ENCODE results near the gene GIMAP5. TPM values are rescaled to one million over a fixed set of nuclear protein-coding genes. Genes with fewer than 3 reads are reported as not detected.
"Not testable (repeated sequence)": the region's sequence is repeated elsewhere in the genome, so short reads cannot be mapped to it uniquely, and the experiment has no call there.

GIMAP5 gene
- polyA plus RNA-seq, 4 donors, result 3.2 to 6.6 (median 5.0) TPM

GRCh38 chr7:150759479-150759878 lies 22.3 kb downstream of the GIMAP5 start:
- no peak for DNase-seq (ENCODE audit: low read depth in 4 of 4, low spot score in 2 of 4)

GRCh38 chr7:150766334-150766709 lies 29.1 kb downstream of the GIMAP5 start:
- DNase-seq (ENCODE audit: low read depth in 4 of 4, low spot score in 2 of 4), result no peak

- no peak for DNase-seq (ENCODE audit: low read depth in 4 of 4, low spot score in 2 of 4)
Observed at GRCh38 chr7:150769768-150770167, 32.5 kb downstream of the GIMAP5 start.

- DNase-seq (ENCODE audit: low read depth in 4 of 4, low spot score in 2 of 4), result not testable (repeated sequence)
Observed at GRCh38 chr7:150774131-150774530, 36.9 kb downstream of the GIMAP5 start.

GRCh38 chr7:150778014-150778737 lies 41.0 kb downstream of the GIMAP5 start:
- no peak for DNase-seq (ENCODE audit: low read depth in 4 of 4, low spot score in 2 of 4)

- DNase-seq (ENCODE audit: low read depth in 4 of 4, low spot score in 2 of 4), result peak in 3 of 4 donors; percentile 42 to 63 (median 61)
Observed at GRCh38 chr7:150778738-150779301, 41.6 kb downstream of the GIMAP5 start.

GRCh38 chr7:150780292-150780691 lies 43.1 kb downstream of the GIMAP5 start:
- DNase-seq (ENCODE audit: low read depth in 4 of 4, low spot score in 2 of 4), result no peak

DNA sequence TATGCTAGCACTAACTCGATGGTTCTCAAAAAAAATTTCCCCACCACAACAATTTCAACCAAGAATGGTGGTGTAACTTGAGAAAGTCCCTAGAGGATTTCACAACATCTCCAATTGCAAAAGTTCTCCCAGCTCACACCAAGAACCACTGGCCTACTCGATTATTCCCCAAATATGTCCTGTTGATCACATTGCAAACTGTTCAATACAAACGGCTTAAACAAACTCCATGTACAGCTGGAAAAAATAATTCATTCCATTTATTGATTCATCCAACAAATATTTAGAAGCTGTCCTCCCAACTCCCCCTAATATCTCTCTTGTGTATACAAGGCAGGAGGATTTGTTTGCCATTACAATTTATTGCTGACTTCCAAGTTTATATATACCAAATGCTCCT lies 43.9 kb downstream of the GIMAP5 start:
- DNase-seq (ENCODE audit: low read depth in 4 of 4, low spot score in 2 of 4), result no peak

GRCh38 chr7:150781961-150782360 lies 44.7 kb downstream of the GIMAP5 start:
- no peak for DNase-seq (ENCODE audit: low read depth in 4 of 4, low spot score in 2 of 4)

GRCh38 chr7:150784120-150784736 lies 47.0 kb downstream of the GIMAP5 start:
- no peak for DNase-seq (ENCODE audit: low read depth in 4 of 4, low spot score in 2 of 4)

DNA sequence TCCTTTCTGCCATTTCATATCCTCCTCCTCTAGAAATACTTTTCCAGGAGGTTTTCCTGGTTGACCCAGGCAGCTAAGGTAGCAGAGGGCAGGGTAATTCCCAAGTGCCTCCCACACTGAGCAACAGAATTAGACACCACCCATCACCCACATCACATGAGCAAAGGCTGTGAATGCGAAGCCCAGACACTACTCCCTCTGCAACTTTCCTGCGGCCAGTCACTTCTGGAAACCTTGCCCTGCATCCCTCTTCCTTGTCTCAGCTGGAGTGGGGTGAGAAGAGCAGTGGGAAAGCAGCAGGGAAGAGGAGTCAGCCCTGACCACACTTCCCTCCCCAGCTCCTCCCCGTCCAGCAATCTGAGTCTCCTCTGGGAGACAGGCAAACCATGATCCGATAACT lies 47.7 kb downstream of the GIMAP5 start:
- no peak for DNase-seq (ENCODE audit: low read depth in 4 of 4, low spot score in 2 of 4)

- DNase-seq (ENCODE audit: low read depth in 4 of 4, low spot score in 2 of 4), result no peak
Observed at GRCh38 chr7:150787321-150788281, 50.4 kb downstream of the GIMAP5 start.

DNA sequence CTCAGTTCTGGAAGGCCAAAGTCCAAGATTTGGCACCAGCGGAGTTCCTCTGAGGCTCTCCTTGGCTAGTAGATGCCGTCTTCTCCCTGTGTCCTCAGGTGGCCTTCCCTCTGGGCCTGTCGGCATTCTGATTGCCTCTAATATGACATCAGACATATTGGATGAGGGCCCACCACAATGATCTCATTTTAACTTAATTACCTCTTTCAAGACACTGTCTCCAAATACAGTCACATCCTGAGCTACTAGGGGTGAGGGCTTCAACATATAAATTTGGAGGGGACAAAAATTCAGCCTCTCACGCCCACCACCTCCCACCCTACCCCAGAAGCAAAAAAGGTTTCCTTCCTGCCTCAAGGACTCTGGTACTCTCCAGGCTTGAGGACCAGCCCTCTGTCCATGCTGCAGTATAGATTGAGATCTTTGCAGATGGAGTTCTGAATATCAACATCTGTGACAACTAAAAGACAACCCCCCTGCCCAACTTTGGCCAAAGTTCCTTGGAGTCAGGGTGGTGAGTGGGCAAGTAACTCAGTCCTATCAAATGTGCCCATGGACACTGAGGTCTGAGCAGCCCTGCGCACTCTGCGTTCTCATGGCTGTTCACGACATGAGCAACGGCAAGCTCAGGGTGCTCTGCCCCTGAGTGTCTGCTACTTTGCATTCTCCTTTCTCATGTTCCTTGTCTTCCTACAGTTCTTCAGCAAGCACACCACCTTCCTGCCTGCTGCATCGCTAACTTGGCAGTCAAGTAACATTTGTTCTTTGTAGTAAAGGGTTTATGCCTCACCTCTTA lies 51.5 kb downstream of the GIMAP5 start:
- no peak for DNase-seq (ENCODE audit: low read depth in 4 of 4, low spot score in 2 of 4)

DNA sequence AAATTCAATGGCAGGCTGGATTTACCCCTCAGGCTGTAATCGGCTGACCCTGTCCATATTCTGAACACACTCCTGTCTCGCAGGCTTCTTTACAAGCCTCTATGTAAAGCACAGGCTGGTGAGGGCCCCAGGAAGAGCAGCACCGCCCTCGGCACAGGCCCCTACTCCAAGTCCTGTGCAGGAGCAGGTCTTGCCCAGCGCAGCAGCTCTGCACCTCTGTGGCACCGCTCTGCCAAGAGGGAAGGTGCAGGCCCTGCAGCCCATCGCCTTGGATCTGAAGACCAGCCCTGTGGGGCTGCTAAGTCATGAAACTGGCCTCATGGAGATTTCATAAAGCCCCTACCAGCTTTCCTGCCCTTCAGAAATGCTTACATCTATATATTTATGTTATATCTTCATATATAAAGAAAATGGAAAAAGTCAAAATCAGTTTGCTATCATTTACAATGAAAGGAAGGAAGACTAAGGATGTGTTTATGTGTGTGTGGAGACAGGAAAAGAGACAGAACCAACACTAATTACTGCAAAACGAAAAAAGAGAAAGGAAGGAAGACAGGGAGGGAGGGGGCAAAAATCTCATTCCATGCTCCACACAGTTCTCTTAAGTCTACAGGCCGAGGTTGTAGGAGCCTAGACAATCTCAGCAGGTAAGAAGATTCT lies 53.3 kb downstream of the GIMAP5 start:
- no peak for DNase-seq (ENCODE audit: low read depth in 4 of 4, low spot score in 2 of 4)

DNA sequence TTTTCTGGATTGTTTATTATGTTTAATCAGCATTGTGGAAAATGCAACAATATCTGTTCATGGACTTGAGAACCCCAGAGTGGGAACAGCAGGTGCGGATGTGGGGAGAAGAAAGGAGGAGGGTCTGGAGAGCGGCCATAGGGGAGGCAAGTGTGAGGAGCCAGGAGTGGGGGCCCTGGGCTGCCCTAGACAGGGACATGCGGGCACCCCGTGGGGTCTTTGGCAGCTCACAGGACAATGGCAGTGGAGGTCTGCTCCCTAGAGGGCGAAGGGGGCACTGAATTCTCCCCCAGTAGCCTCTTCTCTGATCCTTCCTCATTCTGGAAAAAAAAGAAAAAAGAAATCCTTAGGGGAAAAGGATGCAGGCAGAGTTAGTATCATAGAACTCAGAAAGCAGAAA lies 54.1 kb downstream of the GIMAP5 start:
- no peak for DNase-seq (ENCODE audit: low read depth in 4 of 4, low spot score in 2 of 4)

DNA sequence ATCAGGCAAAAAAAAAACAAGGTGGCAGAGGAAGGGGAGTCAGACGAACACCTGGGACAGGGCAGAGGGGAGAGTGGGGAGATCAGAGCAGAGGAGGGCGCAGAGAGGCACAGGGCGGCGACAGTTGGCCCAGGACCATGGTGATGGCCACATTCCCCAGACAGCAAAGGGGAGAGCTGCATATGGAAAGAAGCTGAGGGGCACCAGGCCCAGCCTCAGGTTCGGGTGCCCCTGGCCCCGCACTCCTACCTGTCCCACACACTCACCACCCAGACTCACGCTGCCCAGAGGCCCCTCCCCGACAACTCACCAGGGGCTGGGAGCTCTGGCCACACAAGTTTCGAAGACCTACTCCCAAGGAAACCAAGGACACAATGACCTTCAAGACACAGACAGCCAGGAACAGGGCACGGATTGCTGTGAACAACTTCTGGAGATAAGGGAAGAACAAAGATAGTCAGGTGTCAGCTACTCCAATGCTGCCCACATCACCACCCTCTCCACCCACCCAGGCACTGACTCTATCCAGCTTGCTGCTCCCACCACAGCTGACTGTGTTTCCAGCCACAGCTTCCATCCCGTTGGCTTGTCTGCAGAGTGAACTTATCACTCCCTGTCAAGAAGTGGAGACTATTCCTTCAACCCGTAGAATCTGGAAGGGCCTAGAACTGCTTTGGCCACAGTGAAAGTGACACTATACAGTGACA lies 54.7 kb downstream of the GIMAP5 start:
- DNase-seq (ENCODE audit: low read depth in 4 of 4, low spot score in 2 of 4), result no peak

Measured in left renal cortex interstitium (tissue), 4 donors.